COR-L47 (cell line): Measurements from ENCODE around the gene TRIM72.
A peak's percentile ranks its signal among the peaks of the same experiment; 100 is the strongest.

Source experiments
- DNase-seq: peaks from one replicate; lab custom pipeline; 2025; lab: John Stamatoyannopoulos, UW

Gene TRIM72, protein sequence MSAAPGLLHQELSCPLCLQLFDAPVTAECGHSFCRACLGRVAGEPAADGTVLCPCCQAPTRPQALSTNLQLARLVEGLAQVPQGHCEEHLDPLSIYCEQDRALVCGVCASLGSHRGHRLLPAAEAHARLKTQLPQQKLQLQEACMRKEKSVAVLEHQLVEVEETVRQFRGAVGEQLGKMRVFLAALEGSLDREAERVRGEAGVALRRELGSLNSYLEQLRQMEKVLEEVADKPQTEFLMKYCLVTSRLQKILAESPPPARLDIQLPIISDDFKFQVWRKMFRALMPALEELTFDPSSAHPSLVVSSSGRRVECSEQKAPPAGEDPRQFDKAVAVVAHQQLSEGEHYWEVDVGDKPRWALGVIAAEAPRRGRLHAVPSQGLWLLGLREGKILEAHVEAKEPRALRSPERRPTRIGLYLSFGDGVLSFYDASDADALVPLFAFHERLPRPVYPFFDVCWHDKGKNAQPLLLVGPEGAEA

DNA sequence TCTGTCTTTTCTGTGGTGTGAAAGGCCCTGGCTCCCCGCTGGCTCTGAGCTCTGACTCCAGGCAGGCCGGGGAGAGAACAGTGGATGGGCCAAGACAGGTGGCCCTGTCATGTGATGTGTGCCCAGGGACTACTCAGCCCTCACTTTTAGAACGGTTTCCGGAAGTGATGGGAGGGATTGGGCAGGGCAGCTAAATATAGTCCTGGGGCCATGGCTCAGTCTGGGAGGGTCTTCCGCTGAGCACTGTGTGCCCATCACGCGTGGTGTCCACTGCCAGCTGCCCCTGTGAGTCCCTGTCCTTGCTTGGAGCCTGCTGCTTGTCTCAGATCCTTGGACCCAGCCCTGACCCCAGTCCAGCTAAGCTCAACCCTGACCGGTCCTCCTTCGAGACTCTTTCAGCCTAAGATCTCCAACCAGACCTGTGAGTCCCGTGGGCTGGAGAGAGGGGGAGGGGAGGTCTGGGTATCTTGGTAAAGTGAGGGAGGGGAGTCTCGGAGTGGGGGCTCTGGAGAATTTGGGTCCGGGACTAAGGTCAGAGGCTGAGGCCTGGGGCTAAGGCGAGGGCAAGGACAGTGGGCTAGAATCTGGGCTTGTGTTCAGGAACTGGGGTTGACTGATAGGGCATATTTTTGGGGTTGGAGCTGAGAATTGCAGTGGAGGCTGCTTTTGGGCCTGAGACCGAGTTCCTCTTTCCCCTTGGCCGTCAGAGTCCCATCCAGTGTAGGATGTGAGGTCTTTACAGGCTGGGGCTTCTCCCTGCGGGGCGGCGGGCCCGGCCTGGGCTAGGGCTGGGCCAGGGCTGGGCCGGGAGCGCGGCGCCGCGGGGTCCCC is at the start of gene TRIM72:
Gene TRIM72 (plus strand): TSS at position 243 of the 831 bp plus-strand sequence. CDS start 620 bp downstream, outside the sequence.
- DNase-seq = no peak

DNA sequence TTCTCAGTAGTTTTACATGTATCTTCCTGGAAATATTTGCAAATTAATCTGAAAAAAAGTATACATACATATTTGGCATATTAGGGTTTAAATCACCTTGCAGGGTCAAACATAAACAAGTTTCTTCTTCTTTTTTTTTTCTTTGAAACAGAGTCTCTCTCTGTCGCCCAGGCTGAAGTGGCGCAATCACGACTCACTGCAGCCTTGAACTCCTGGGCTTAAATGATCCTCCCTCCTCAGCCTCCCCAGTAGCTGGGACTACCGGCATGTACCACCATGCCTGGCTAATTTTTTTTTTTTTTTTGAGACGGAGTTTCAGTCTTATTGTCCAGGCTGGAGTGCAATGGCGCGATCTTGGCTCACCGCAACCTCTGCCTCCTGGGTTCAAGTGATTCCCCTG is 46.6 kb upstream of the TRIM72 start:
- no peak for DNase-seq

DNA sequence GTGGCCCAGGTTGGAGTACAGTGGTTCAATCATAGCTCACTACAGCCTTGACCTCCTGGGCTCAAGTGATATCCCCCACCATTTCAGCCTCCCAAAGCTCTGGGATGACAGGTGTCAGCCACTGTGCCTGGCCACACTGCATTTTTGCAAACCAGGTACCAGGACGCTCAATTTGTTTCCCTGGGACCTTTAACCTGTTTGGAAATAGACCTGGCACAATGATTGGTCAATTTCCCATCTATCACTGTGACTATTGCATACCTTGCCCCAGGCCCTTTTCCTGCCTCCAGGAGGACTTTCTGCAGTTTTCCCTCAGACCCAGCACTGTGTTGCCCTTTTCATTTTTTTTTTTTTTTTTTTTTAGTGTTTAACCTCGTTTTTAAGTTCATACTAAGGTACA is 45.1 kb upstream of the TRIM72 start:
- no peak for DNase-seq

DNA sequence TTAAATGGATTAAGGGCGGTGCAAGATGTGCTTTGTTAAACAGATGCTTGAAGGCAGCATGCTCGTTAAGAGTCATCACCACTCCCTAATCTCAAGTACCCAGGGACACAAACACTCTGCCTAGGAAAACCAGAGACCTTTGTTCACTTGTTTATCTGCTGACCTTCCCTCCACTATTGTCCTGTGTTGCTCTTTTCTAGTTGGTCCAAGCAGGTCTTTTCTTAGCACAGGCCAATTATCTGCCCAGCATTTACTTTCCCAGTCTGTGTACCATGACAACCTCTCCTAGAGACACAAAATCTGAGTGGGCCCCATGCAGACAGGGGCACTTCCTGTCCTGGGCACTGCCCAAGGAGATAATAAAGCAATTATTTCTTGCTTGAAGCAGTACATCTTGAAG is 43.9 kb upstream of the TRIM72 start:
- peak; percentile 63 for DNase-seq

DNA sequence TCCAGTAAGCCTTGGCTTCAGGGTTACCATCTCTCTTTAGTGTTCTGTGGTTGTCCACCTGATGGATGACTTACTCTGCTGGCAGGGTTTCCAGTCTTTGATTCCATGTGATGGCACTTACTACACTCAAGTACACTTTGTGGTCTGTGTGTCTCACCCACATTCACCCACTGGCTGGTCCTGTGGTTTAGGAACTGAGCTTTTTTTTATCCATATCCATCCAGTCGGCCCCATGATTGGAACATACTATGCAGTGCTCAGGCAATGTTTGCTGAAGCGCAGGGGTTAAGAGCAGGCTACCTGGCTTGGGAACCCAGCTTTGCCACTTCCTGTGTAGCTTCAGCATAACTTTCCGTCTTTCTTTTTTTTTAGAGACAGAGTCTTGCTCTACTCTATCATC is 36.8 kb upstream of the TRIM72 start:
- DNase-seq = no peak

DNA sequence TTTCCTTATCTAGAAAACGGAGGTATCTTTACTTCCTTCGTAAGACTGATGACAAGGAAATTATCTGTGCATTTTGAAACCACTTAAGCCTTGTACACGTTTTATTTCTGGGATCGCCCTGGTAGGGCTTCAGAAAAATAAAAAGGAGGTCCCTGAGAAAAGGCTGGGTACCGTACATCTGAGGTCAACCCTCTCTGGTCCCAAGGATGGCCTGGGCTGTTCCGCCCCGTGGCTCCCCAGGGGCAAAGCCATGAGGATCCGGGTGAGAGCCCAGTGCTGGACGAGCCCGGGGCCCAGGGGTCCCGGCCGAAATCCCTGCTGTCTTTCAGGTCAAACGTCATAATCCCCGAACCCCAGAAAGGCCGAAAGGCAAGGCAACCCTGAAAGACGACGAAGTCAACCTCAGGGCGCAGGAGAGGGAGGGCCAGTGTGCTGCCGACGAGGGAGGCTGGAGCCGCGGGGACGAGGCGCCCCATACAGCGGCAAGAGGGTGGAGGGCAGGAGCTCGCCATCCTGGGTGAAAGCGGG is 34.6 kb upstream of the TRIM72 start:
- DNase-seq = no peak

DNA sequence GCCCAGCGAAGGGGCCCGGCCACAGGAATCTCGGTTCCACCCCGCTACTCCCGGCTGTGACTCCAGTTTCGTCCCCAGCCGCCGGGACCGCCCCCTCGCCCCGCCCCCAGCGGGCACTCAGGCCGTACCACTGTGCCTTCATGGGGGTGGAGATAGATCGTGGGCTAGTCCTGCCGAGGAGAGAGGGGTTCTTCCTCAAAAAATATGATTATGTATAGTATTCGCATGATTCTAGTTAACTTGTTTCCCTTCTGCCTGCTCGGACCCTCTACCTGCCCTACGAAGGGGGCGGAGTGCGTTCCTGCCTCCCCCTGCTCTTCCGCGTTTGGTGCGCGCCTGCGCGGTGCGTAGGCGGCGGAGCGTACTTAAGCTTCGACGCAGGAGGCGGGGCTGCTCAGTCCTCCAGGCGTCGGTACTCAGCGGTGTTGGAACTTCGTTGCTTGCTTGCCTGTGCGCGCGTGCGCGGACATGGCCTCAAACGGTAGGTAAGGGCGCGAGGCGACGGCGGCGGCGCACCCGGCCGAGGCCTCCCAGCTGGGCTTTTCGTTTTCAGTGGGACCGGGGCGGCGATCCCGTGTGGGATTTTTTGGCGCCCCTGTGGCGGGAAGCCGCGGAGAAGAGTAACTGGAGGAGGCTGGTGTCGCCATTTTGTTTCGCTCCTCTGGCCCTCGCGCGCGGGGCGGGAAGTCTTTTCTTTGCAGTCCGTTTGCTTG is 34.0 kb upstream of the TRIM72 start, which contains the start of gene FUS:
Gene FUS (plus strand): TSS at position 393 of the 713 bp plus-strand sequence. CDS start 76 bp downstream, at position 469.
- DNase-seq = peak; percentile 89

DNA sequence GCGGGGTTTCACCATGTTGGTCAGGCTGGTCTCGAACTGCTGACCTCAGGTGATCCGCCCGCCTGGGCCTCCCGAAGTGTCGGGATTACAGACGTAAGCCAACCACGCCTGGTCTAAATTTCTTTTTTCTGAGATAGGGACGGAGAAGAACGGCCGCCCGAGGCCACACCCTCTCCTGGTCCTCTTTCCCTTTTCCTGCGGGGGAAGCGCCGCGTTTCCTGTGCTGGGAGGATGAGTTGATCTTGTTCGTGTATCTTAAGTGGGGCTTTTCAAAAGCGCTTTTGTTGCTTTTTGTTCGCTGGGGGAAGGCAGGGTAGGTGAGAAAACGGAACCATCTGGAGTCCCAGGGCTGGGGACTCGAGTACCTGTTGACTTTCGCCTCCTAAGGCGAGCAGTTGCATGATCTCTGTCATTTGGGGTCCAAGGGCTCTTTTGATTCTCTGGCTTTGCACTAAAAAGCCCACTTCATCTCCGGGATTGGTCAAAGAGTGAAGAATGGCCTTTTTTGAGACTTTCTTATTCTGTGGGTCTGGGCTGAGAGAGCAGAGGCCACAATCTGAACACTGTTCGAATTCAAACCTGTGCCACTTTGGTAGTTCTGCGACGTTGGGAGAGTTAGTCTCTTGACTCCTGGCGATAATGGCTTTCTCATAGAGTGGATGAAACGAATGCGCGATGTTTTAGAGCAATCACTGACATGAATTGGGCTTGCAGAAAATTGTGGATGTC is 32.7 kb upstream of the TRIM72 start:
- DNase-seq = no peak

DNA sequence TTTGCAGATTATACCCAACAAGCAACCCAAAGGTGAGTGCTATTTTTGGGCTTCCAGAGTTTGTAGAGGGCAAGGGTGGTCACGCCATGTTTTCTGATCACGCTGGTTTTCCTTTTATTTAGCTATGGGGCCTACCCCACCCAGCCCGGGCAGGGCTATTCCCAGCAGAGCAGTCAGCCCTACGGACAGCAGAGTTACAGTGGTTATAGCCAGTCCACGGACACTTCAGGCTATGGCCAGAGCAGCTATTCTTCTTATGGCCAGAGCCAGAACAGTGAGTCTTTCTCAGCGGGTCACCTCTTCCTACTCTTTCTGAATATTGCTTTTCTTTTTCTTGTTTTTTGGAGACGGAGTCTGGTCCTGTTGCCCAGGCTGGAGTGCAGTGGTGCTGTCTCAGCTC is 31.5 kb upstream of the TRIM72 start:
- no peak for DNase-seq

DNA sequence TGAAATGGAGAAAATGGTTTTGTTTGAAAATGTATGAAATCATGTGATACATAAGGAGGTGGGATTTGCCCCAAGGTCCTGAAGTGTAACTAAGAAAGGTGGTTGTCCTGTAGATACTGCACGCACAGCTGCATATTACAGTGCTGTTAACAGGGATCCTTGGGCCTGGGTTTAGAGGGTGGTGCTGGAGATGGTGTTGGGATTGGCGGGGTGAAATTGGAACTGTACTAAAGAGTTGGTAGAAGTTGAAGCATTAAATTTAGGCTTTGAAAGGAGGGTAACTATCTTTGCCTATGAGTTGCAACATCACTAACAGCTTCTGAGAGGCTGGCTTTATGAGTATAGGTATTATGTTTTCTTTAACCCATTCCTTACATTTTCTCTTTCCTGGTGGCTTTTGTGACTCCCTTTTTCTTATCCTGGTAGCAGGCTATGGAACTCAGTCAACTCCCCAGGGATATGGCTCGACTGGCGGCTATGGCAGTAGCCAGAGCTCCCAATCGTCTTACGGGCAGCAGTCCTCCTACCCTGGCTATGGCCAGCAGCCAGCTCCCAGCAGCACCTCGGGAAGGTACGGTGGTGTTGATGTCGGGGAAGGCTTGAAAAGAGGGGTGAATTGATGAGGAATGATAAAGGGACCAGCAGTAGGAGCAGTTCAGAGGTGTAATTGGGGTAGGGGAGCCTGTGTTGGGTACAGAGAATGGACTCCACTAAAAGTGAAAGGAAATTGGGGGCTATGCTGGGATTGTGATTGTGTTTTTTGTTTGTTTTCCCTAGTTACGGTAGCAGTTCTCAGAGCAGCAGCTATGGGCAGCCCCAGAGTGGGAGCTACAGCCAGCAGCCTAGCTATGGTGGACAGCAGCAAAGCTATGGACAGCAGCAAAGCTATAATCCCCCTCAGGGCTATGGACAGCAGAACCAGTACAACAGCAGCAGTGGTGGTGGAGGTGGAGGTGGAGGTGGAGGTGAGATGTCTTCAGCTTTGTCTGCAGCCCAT is 30.2 kb upstream of the TRIM72 start:
- no peak for DNase-seq

DNA sequence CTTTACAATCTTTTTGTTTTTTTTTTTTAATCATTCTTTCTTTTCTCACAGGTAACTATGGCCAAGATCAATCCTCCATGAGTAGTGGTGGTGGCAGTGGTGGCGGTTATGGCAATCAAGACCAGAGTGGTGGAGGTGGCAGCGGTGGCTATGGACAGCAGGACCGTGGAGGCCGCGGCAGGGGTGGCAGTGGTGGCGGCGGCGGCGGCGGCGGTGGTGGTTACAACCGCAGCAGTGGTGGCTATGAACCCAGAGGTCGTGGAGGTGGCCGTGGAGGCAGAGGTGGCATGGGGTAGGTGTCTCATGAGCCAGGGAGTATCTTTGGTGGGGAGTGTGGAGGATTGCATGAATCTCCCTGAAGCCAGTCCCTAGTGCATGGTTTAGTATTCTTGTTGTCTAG is 29.0 kb upstream of the TRIM72 start:
- DNase-seq = no peak

DNA sequence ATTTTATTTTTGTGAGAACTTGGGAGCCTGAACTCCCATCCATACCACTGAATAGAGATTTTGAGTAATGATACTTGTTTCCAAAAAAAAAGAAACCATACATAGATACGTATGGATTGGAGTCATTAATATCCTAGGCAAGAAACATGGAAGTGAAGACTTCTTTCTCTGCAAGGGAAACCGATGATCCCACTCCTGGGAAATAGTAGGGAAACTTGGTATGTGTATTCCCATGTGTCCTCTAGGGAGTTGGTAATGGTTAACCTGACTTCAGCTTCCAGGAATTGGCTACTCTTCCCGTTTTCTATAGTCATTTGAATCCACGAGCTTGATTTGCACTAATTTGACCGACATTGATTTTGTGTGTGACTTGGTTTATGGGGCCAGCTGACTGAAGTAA is 28.6 kb upstream of the TRIM72 start:
- DNase-seq = no peak

DNA sequence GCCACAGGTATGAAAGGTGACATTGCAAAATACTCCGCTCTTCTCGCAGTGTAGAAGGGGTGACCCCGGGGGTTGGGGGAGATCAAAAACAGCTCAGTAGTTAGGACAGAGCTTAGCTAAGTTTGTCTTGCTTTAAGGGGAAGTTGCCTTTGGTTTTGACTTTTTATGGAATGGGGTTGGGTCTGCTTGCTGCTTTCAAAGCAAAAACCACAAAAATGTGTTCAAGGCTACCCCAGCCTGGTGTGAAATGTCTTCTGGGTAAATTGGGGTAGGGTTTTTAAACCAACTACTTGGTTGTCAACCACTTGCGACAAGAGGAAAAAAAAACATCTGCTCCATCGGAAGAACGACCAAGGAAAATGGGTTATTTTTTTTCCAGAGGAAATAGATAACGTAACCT is 27.7 kb upstream of the TRIM72 start:
- no peak for DNase-seq

DNA sequence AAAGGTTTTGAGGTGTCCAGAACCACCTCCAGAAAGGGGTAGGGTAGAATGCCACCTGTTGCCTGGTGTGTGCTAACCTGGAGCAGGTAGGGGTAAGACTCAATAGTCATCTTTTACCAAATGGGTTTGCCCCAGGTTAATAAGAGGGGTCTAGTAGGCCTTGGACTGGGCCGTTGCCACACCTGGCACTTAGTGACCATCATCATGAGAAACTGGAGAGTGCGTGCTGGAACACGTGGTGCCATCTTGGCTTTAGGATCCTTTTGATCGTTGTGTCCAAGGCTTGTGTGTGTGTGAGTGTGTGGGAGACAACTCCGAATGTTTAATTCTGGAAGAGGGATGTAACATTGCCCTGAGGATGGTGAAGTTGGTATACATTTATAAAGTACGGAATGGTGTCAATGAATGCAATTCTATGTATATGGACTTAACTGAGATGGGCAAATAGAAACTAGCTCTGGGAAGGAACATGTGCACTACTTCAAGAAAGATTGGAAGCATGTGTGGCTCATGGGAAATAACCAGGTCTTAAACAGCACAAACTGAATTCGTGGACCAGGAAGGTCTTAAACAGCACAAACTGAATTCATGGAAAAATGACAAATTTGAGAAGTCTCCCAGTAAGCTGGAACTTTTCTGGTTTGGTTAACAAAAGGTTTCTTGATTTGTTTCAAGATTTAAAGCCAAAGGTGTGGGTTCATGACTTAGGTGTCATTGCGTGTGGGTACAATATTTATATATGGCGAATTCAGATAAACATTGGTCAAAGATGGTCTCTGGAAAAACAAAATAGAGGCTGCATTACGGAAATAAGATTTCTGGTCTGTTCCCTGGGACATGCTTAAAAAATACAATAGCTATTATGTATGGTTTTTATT is 26.8 kb upstream of the TRIM72 start:
- no peak for DNase-seq

DNA sequence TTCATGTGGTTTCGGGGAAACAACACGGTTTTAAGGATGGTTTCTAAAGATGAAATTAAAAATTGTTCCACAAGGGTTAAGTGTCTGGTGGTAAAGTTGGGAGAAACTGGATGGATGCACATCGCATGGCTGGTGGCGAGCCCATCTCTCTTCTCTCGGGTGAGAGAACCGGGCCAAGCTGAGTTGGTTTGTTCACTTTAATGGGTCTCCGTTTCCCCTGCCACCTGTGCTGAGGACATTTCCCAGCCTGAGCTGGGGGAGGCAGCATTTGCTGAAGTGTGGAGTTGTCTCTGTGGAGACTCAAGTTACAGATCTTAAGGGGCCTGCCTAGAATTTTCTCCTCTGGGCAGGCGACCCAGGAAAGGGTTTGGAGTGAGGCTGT is 26.1 kb upstream of the TRIM72 start:
- no peak for DNase-seq

DNA sequence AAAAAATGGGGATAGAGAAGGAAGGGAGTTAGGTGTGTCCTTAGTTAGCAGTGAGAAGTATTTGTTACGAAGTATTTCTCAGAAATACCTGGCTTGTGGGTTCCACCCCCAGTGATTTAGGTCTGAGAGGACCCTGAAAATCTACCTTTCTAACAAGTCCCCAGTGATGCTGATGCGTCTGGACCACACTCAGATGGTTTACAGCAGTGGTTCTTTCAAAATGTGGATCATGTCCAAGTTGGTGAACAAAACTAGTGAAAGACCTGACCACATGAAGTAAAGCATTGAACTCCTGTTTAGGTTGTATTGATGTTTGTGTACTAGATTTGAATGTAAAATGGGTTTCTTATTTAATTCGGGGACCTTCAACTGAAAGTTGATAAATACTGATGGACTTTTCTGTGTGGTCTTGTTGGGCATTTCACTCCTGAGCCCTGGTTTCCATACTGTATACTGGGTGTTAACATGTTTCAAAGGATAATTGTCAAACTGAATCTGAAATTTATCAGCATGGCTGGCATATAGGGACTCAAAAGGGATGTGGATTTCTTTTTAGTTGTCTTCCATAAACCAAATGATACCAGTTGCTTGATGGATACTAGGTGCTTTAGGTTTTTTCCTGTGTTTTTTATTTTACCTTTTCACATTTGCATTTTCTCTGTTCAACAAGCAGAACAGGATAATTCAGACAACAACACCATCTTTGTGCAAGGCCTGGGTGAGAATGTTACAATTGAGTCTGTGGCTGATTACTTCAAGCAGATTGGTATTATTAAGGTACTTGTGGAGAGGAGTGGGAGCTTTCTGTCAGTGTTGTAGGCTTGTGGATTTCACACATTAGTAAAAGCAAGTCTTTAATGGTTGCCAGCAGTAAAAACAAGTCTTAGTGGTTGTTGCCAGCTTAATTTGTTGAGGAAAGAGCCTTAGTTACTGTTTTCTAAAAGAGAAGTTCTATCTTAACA is 25.2 kb upstream of the TRIM72 start:
- DNase-seq = no peak

DNA sequence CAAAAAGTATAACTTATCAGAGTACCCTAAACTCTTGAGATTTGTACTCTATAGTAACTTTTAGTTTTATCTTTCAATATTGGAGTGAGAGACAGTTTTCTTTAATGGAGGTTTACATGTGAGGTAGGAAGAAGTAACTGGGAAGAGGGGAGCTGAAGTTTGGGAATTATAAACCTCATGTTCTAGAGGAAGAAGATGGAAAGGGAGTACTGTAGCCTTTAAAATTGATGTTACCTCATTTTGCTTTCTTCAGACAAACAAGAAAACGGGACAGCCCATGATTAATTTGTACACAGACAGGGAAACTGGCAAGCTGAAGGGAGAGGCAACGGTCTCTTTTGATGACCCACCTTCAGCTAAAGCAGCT is 24.5 kb upstream of the TRIM72 start:
- DNase-seq = no peak

DNA sequence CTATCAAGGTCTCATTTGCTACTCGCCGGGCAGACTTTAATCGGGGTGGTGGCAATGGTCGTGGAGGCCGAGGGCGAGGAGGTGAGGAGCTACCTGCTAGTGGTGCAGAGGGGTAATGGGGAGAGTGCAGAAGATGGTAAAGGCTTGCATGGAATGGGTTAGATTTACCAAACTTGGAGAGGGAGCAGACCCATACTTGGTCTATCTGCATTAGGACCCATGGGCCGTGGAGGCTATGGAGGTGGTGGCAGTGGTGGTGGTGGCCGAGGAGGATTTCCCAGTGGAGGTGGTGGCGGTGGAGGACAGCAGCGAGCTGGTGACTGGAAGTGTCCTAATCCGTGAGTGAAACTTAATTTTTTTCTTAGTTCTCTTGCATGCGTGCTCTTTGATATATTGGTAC is 23.9 kb upstream of the TRIM72 start:
- no peak for DNase-seq
